HG02981 (cell line): Measurements from ENCODE around the gene TREML4.

Source experiments
- ATAC-seq: cut with Tn5 transposase; IDR thresholded peaks from one replicate; pipeline ENCODE4 v1.9.1; 2021; ENCODE audit warnings: mild to moderate bottlenecking, moderate library complexity; ENCODE audit not compliant: unreplicated experiment

The TREML4 gene

GRCh38 chr6:41283600-41283999 lies 55.5 kb downstream of the TREML4 start:
- no peak for ATAC-seq

- no peak for ATAC-seq
Measured at GRCh38 chr6:41284726-41285125, 56.6 kb downstream of the TREML4 start.

- ATAC-seq, result no peak
Measured at GRCh38 chr6:41286544-41287346, 58.6 kb downstream of the TREML4 start, which contains the start of gene TREM1. TREM1 (minus strand) TSS chr6:41286682; CDS start chr6:41286655, 27 bp downstream.

- peak; percentile 50 for ATAC-seq
Measured at GRCh38 chr6:41288030-41288753, 60.0 kb downstream of the TREML4 start.
